ENCODE data around the gene ENPEP. TPM values are rescaled to one million over a fixed set of nuclear protein-coding genes. Genes with fewer than 3 reads are reported as not detected.
"Not testable (repeated sequence)": the region's sequence is repeated elsewhere in the genome, so short reads cannot be mapped to it uniquely, and the experiment has no call there.

The ENPEP gene
- total RNA-seq, 1 donor from 2014 or later = 4.6 TPM

DNA sequence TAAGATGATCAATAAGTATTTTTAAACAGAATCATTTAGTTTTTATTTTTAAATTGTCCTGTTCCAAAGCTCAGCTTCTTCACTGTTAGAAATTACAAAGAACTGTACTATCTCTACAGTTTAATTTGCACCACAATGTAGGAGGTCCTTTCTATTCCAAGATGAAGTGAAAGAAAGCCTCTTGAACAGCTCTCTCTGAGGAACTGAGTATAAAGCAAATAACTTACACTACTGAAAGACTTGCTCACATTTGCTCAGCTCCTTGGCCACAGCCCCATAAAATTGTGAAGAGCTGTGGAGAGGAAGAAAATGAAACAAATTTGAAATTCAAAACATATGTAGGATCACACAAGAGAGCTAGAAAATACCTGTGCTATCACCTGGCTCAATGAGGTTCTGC, 68.6 kb downstream of the ENPEP start:
- DNase-seq (ENCODE audit: low read depth) = no peak
- H3K4me3 ChIP-seq (ENCODE audit: low read depth, low read length) = no peak overlapping the region
- TF ChIP-seq, protein P1, sequence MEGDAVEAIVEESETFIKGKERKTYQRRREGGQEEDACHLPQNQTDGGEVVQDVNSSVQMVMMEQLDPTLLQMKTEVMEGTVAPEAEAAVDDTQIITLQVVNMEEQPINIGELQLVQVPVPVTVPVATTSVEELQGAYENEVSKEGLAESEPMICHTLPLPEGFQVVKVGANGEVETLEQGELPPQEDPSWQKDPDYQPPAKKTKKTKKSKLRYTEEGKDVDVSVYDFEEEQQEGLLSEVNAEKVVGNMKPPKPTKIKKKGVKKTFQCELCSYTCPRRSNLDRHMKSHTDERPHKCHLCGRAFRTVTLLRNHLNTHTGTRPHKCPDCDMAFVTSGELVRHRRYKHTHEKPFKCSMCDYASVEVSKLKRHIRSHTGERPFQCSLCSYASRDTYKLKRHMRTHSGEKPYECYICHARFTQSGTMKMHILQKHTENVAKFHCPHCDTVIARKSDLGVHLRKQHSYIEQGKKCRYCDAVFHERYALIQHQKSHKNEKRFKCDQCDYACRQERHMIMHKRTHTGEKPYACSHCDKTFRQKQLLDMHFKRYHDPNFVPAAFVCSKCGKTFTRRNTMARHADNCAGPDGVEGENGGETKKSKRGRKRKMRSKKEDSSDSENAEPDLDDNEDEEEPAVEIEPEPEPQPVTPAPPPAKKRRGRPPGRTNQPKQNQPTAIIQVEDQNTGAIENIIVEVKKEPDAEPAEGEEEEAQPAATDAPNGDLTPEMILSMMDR (IDR thresholded peaks at IDR 0.05; ENCODE audit: insufficient read depth, low read length, poor library complexity, severe bottlenecking) = no peak
- H3K36me3 ChIP-seq (ENCODE audit: control insufficient read depth, insufficient read depth, low read length) = no peaks in the 10 kb centered on the region
- no peaks in the 10 kb centered on the region for H3K27me3 ChIP-seq (ENCODE audit: control insufficient read depth, insufficient read depth, low read length)

DNA sequence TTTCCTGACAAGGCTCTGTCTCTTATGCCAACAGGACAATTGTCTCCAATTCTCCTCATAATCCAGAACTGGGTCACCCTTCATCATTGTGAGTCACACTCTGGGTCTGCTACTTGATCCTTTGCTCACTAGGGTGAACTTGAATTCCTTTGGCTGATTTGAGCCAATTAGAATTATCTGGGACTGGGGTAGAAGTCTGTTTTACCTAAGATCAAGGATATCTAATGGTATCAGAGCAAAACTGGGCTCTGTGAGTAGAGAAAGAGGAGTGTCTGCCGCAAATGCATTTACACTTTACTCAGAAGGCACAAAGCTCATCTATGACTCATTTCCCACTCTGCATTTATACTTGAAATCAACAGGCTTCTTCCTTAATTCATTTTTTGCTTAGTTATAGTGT, 74.3 kb downstream of the ENPEP start:
- Histone ChIP-seq H3K4me3 (ENCODE audit: low read depth, low read length) (no peak overlapping the region), H3K27me3 (ENCODE audit: control insufficient read depth, insufficient read depth, low read length) (no peaks in the 10 kb centered on the region), H3K36me3 (ENCODE audit: control insufficient read depth, insufficient read depth, low read length) (no peaks in the 10 kb centered on the region)
- TF ChIP-seq, protein P1 (IDR thresholded peaks at IDR 0.05; ENCODE audit: insufficient read depth, low read length, poor library complexity, severe bottlenecking) = no peak
- no peak for DNase-seq (ENCODE audit: low read depth)

DNA sequence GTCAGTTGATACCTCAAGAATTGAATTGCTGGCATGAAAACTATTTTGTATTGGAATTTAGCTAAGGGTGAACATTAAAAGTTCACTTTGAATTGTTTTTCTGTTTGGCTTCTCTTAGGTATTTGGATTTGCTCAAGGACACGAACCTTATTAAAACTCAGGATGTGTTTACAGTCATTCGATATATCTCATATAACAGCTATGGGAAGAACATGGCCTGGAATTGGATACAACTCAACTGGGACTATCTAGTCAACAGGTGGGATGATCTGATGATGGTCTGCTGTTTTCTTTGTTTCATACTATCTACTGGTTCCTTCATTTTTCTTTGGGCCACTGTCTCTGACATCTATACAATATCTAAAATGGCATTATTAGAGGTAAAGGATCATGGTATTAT, 77.2 kb downstream of the ENPEP start:
- Histone ChIP-seq H3K4me3 (ENCODE audit: low read depth, low read length) (no peak overlapping the region), H3K27me3 (ENCODE audit: control insufficient read depth, insufficient read depth, low read length) (no peaks in the 10 kb centered on the region), H3K36me3 (ENCODE audit: control insufficient read depth, insufficient read depth, low read length) (no peaks in the 10 kb centered on the region)
- no peak for DNase-seq (ENCODE audit: low read depth)
- TF ChIP-seq, protein P1 (IDR thresholded peaks at IDR 0.05; ENCODE audit: insufficient read depth, low read length, poor library complexity, severe bottlenecking) = no peak

DNA sequence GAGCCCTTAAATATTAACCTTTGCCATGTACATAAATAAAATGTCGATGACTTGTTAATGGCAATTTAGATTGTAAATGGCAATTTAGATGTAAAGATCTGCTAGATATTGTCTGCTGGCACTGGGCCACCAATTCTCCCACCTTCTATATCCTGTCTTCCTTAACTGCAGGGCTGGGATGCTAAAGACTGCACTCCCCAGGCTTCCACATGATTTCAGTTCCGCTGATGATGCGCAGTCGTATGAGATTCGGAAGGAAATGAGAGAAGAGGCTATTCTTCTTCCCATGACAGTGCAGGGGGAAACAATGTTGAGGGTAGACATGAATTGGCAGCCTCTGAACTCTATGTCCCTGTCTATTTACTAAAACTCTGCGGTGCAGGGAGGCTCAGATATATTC, 91.3 kb downstream of the ENPEP start:
- no peak for DNase-seq (ENCODE audit: low read depth)
- Histone ChIP-seq H3K27me3 (ENCODE audit: control insufficient read depth, insufficient read depth, low read length) (no peaks in the 10 kb centered on the region), H3K4me3 (ENCODE audit: low read depth, low read length) (no peak overlapping the region), H3K36me3 (ENCODE audit: control insufficient read depth, insufficient read depth, low read length) (no peaks in the 10 kb centered on the region)
- TF ChIP-seq, protein P1 (IDR thresholded peaks at IDR 0.05; ENCODE audit: insufficient read depth, low read length, poor library complexity, severe bottlenecking) = no peak

DNA sequence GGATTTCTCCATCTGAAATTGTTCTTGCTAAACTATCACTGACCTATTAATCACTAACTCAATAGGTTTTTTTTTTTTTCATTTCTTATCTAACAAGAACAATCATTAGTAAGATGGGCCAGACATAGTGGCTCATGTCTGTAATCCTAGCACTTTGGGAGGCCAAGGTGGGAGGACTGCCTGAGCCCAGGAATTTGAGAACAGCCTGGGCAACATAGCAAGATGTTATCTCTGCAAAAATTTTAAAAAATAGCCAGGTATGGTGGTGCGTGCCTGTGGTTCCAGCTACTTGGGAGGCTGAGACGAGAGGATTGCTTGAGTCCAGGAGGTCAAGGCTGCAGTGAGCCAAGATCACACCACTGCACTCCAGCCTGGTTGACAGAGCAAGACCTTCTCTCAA, 100.7 kb downstream of the ENPEP start:
- not testable (repeated sequence) for H3K27me3 ChIP-seq (ENCODE audit: control insufficient read depth, insufficient read depth, low read length); DNase-seq (ENCODE audit: low read depth); H3K4me3 ChIP-seq (ENCODE audit: low read depth, low read length); H3K36me3 ChIP-seq (ENCODE audit: control insufficient read depth, insufficient read depth, low read length)

DNA sequence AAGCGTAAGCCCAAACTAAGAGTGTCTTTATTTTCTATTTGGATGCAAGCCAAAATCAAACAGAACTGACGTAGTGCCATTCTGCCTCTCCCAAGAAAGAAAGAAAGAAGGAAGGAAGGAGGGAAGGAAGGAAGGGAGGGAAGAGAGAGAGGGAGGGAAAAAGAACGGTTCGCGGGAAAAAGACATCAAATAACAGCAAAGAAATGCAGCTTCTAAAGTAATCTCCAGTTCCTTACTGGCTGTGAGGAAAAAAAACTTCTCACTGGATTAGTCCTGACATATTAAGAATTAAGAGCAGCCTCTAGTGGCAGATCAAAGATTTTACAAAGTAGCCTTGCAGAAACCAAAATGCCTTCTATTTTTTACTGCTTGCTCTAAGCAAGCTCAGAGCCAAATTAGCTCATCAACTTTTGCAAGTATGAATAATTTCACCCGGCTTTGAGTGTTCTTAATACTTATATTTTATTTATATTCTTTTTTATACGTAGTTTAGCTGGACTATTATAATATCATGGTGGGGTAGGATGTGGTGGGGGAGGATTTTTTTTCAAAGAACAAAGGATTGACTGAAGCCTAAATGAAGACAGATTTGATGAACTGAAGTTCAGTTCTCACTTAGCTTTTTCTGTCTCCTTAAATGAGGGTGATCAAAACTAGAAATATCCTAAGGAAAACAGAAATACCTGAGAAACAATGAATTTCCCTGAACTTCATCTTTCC, 110.3 kb downstream of the ENPEP start:
- H3K27me3 ChIP-seq (ENCODE audit: control insufficient read depth, insufficient read depth, low read length) = no peaks in the 10 kb centered on the region
- TF ChIP-seq, protein P1 (IDR thresholded peaks at IDR 0.05; ENCODE audit: insufficient read depth, low read length, poor library complexity, severe bottlenecking) = peak; percentile 59
- no peak overlapping the region for H3K4me3 ChIP-seq (ENCODE audit: low read depth, low read length)
- DNase-seq (ENCODE audit: low read depth) = peak; percentile 43
- no peaks in the 10 kb centered on the region for H3K36me3 ChIP-seq (ENCODE audit: control insufficient read depth, insufficient read depth, low read length)
